ENCODE data around the gene HRG.

GRCh38 chr3:186693843-186694242, 28.0 kb downstream of the HRG start:
- no peak for TF ChIP-seq POLR2A (IDR thresholded peaks at IDR 0.05; ENCODE audit: low read length)
- TF ChIP-seq GATA1 (IDR thresholded peaks at IDR 0.05; ENCODE audit: low read depth, low read length), result no peak
